ENCODE measurements around the gene CAPN14. TPM values are rescaled to one million over a fixed set of nuclear protein-coding genes. Genes with fewer than 3 reads are reported as not detected.

Gene CAPN14
- total RNA-seq, 2 donors from 2014 or later = 0.08 TPM; not detected in 1

DNA sequence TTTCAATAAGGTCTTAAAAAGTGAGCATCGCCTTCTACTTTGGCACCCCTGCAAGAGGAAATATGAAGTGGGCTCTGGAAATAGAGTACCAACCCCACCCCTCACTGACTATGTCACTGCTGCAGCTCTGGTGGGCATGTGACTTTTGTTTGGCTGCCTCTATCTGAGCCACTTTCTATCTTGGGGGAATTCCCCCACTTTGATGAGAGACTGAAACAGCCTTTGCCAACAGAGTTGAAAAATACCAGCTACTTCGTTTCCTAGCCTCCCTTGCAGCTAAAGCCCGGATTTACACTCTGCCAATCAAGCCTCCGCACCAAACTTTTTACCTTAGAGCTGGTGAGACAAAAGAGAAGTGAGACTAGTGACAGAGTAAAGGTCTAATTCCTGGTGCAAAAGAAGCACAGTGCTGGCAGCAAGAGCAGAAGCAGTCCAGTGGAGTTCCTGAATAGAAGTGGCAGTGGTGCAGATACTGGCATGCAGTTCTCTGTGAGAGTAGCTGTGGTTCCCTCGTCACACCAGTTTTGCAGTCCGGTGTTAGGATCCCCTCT, 67.1 kb downstream of the CAPN14 start:
- intact Hi-C loops (cut with DNase I) = no loop called here
- Histone ChIP-seq H3K27ac (no peak overlapping the region), H3K4me3 (no peak overlapping the region), H3K36me3 (no peaks in the 10 kb centered on the region), H3K4me1 (no peaks in the 10 kb centered on the region), H3K9ac (ENCODE audit: low read depth in 2 of 2, low read length in 2 of 2) (no peak overlapping the region), H3K27me3 (no peaks in the 10 kb centered on the region), H3K9me3 (no peaks in the 10 kb centered on the region)
- no peak for DNase-seq
- TF ChIP-seq, protein P1, sequence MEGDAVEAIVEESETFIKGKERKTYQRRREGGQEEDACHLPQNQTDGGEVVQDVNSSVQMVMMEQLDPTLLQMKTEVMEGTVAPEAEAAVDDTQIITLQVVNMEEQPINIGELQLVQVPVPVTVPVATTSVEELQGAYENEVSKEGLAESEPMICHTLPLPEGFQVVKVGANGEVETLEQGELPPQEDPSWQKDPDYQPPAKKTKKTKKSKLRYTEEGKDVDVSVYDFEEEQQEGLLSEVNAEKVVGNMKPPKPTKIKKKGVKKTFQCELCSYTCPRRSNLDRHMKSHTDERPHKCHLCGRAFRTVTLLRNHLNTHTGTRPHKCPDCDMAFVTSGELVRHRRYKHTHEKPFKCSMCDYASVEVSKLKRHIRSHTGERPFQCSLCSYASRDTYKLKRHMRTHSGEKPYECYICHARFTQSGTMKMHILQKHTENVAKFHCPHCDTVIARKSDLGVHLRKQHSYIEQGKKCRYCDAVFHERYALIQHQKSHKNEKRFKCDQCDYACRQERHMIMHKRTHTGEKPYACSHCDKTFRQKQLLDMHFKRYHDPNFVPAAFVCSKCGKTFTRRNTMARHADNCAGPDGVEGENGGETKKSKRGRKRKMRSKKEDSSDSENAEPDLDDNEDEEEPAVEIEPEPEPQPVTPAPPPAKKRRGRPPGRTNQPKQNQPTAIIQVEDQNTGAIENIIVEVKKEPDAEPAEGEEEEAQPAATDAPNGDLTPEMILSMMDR (IDR thresholded peaks at IDR 0.05) = no peak

DNA sequence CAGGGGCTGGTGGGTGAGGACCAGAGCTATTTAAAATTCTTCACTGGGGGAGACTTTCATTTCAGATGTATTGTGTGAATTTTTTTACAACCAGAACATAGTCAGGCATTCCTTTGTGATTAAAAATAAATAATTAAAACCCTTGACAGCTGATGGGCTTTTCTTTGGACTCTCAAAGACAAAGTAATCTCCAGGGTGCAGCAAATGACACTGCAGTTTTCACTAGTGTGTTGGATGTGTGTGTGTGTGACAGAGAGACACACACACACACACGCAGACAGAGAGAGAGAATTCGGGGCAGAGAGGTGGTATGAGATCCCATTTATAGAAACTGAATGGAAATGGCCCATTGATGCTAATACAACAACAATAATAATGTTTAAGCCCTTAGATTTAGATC, 68.8 kb downstream of the CAPN14 start:
- no peaks in the 10 kb centered on the region for H3K4me1 ChIP-seq
- H3K27ac ChIP-seq = no peak overlapping the region
- intact Hi-C loops (cut with DNase I) = no loop called here
- H3K4me3 ChIP-seq = no peak overlapping the region
- H3K36me3 ChIP-seq = no peaks in the 10 kb centered on the region
- no peaks in the 10 kb centered on the region for H3K9me3 ChIP-seq
- H3K9ac ChIP-seq (ENCODE audit: low read depth in 2 of 2, low read length in 2 of 2) = no peak overlapping the region
- no peaks in the 10 kb centered on the region for H3K27me3 ChIP-seq
- TF ChIP-seq, protein P1 (IDR thresholded peaks at IDR 0.05) = no peak
- no peak for DNase-seq

DNA sequence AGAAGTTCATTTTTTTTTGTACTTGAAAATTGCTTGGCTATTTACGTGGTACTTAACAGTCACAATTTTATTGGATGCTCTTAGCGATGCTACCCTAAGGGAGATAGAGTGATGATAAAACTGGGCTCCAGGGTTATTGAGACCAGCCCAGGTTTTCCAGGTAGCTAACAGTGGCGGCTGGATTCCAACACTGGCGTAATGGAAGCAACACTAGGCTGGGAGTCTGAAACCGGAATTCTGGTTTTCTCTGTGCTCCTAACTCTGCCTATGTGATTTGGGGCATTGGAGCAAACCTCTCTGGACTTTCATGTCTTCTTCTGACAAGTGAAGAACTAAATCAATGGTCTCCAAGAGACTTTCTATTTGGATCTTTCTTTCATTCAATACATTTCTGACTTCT, 69.7 kb downstream of the CAPN14 start:
- TF ChIP-seq, protein P1 (IDR thresholded peaks at IDR 0.05) = no peak
- Histone ChIP-seq H3K4me1 (no peaks in the 10 kb centered on the region), H3K36me3 (no peaks in the 10 kb centered on the region), H3K9ac (ENCODE audit: low read depth in 2 of 2, low read length in 2 of 2) (no peak overlapping the region), H3K27ac (no peak overlapping the region), H3K4me3 (no peak overlapping the region), H3K27me3 (no peaks in the 10 kb centered on the region), H3K9me3 (no peaks in the 10 kb centered on the region)
- no peak for DNase-seq
- intact Hi-C loops (cut with DNase I) = no loop called here

DNA sequence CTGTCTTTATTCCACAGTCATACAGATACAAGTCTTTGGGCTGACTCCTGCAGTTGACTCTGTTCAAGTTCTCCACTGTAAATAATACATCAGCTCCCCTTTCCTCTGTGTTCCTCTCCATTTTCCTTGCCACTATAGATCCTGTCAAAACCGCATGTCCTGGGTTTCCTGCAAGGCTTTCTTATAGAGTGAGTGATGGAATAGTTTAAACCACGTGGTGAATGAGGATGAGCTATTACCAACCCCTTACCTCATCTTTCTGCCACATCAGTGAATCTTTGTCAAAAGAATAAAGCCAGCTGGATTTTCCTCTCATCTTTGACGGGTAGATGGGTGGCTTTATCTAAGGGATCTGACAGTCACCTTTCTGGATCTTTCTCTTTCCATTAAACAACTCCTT, 75.2 kb downstream of the CAPN14 start:
- intact Hi-C loops (cut with DNase I) = no loop called here
- Histone ChIP-seq H3K4me3 (no peak overlapping the region), H3K27me3 (peaks cover 19% of the 10 kb centered on the region), H3K9ac (ENCODE audit: low read depth in 2 of 2, low read length in 2 of 2) (no peak overlapping the region), H3K27ac (no peak overlapping the region), H3K36me3 (no peaks in the 10 kb centered on the region), H3K9me3 (no peaks in the 10 kb centered on the region), H3K4me1 (no peaks in the 10 kb centered on the region)
- DNase-seq = no peak
- TF ChIP-seq, protein P1 (IDR thresholded peaks at IDR 0.05) = no peak

DNA sequence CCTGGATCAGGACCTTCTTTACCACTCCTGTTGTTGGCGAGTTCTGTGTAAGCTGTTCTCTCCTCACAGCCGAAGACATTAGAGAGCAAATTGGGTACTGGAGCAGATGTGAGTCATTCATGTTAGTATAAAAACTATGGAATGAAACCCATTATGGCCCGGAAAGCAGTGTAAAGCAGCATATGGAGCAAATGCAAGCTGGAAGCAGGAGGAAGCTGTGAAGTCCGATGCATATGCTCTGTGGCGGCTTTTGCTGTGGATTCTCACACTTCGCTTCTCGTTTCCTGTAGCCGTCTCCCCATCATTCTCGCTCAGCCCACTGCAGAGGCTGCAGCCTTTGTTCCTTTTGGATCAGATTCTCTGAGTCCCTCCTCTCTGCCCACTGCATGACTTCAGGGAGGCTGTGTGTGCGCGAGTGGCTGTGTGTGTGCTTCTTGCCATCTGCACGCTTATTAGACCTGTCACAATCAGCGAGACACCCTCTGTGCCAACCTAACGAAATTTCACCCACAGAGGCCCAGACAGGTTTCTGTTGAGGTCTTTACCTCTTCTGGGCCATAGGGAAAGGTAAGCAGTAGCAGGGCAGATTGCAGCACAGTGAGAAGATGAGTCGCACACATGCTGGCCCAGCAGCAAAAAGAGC, 75.8 kb downstream of the CAPN14 start:
- DNase-seq = no peak
- Histone ChIP-seq H3K9me3 (no peaks in the 10 kb centered on the region), H3K36me3 (no peaks in the 10 kb centered on the region), H3K4me1 (no peaks in the 10 kb centered on the region), H3K27ac (no peak overlapping the region), H3K9ac (ENCODE audit: low read depth in 2 of 2, low read length in 2 of 2) (no peak overlapping the region), H3K27me3 (peaks cover 24% of the 10 kb centered on the region), H3K4me3 (no peak overlapping the region)
- TF ChIP-seq, protein P1 (IDR thresholded peaks at IDR 0.05) = no peak
- intact Hi-C loops (cut with DNase I) = no loop called here

Data from colonic mucosa (tissue), 4 donors.